NCI-H1417 (cell line): ENCODE data around the gene FXYD1.

ENCODE experiments used
- DNase-seq, 3 experiments: peaks; one replicate each; lab custom pipeline; 2025; lab: John Stamatoyannopoulos, UW

FXYD1 gene

GRCh38 chr19:35162471-35163326 lies 24.1 kb downstream of the FXYD1 start:
- DNase-seq: no peak

- no peak for DNase-seq
Observed at GRCh38 chr19:35164418-35164817, 25.8 kb downstream of the FXYD1 start.

GRCh38 chr19:35165200-35166058 lies 26.8 kb downstream of the FXYD1 start:
- DNase-seq: no peak

- no peak for DNase-seq
Observed at GRCh38 chr19:35166100-35167063, 27.8 kb downstream of the FXYD1 start.

GRCh38 chr19:35167251-35168119 lies 28.9 kb downstream of the FXYD1 start:
- no peak for DNase-seq

GRCh38 chr19:35168196-35168595 lies 29.6 kb downstream of the FXYD1 start:
- no peak for DNase-seq

GRCh38 chr19:35169221-35169995 lies 30.8 kb downstream of the FXYD1 start:
- no peak for DNase-seq

GRCh38 chr19:35170359-35171061 lies 31.9 kb downstream of the FXYD1 start:
- DNase-seq: no peak

- DNase-seq: no peak
Observed at GRCh38 chr19:35171730-35172129, 33.1 kb downstream of the FXYD1 start.

- no peak for DNase-seq
Observed at GRCh38 chr19:35174226-35174625, 35.6 kb downstream of the FXYD1 start.

- no peak for DNase-seq
Observed at GRCh38 chr19:35176181-35176570, 37.6 kb downstream of the FXYD1 start.

- DNase-seq: no peak
Observed at GRCh38 chr19:35177377-35178274, 39.0 kb downstream of the FXYD1 start.

GRCh38 chr19:35178701-35179100 lies 40.1 kb downstream of the FXYD1 start:
- DNase-seq: no peak

GRCh38 chr19:35179830-35180229 lies 41.2 kb downstream of the FXYD1 start:
- DNase-seq: no peak

- no peak for DNase-seq
Observed at GRCh38 chr19:35181387-35181786, 42.8 kb downstream of the FXYD1 start.

- no peak for DNase-seq
Observed at GRCh38 chr19:35184267-35184666, 45.6 kb downstream of the FXYD1 start.

- no peak for DNase-seq
Observed at GRCh38 chr19:35184884-35185283, 46.3 kb downstream of the FXYD1 start.
